Subcutaneous adipose tissue (tissue), 4 donors: ENCODE measurements around the gene LIN28A. TPM values are rescaled to one million over a fixed set of nuclear protein-coding genes. Genes with fewer than 3 reads are reported as not detected.

Source experiments
- CTCF ChIP-seq: fragments of 450-650 bp; IDR thresholded peaks from one replicate; pipeline ENCODE4 v1.5.1; 2016; ENCODE audit warnings: low read depth, mild to moderate bottlenecking, control low read depth, antibody characterized with exemption, moderate library complexity
- total RNA-seq, 4 donors: library from RNA; depleted of rRNA; stranded (reverse); fragments of >200 nt; gene quantifications; one replicate each; pipeline ENCODE4 v1.1.0, GENCODE V29; 2016

The LIN28A gene
- total RNA-seq, 4 donors from 2014 or later, result not detected

GRCh38 chr1:26475989-26476388, 65.4 kb downstream of the LIN28A start:
- no peak for TF ChIP-seq CTCF

GRCh38 chr1:26476958-26477357, 66.3 kb downstream of the LIN28A start:
- no peak for TF ChIP-seq CTCF

GRCh38 chr1:26477446-26478152, 67.0 kb downstream of the LIN28A start:
- no peak for TF ChIP-seq CTCF

GRCh38 chr1:26478159-26478558, 67.5 kb downstream of the LIN28A start:
- TF ChIP-seq CTCF, result no peak

- TF ChIP-seq CTCF, result no peak
Observed at GRCh38 chr1:26478988-26479387, 68.4 kb downstream of the LIN28A start.

Other genes starting within 250 kb of the LIN28A start
- gene C1orf232, start 241.9 kb upstream of the LIN28A start, total RNA-seq, result not detected
- gene ZNF593, start 240.9 kb upstream of the LIN28A start, total RNA-seq, result 10 to 100 TPM; 17.7 to 32.0 (median 26.9) TPM
- not detected for gene ZNF593OS, start 239.0 kb upstream of the LIN28A start, total RNA-seq
- 1 to 10 TPM in 1 of 4 donors, not detected in 3; 2.1 TPM for gene CNKSR1, start 233.3 kb upstream of the LIN28A start, total RNA-seq
- gene CATSPER4, start 220.2 kb upstream of the LIN28A start, total RNA-seq, result not detected
- 1 to 10 TPM; 3.7 to 5.4 (median 4.4) TPM for gene CEP85, start 176.6 kb upstream of the LIN28A start, total RNA-seq
- 100 to 1,000 TPM in 2 of 4 donors, 10 to 100 TPM in 2; 59.0 to 137 (median 88.3) TPM for gene SH3BGRL3, start 130.7 kb upstream of the LIN28A start, total RNA-seq
- 10 to 100 TPM; 10.4 to 29.9 (median 16.7) TPM for gene UBXN11, start 104.2 kb upstream of the LIN28A start, total RNA-seq
- gene CD52, start 92.9 kb upstream of the LIN28A start, total RNA-seq, result 100 to 1,000 TPM in 1 of 4 donors, 10 to 100 TPM in 2, 1 to 10 TPM in 1; 4.7 to 719 (median 19.2) TPM
- not detected for gene CRYBG2, start 56.7 kb upstream of the LIN28A start, total RNA-seq
- gene ZNF683, start 38.1 kb upstream of the LIN28A start, total RNA-seq, result not detected
- 100 to 1,000 TPM in 1 of 4 donors, 10 to 100 TPM in 3; 67.1 to 146 (median 79.5) TPM for gene DHDDS, start 21.5 kb downstream of the LIN28A start, total RNA-seq
- gene HMGN2, start 61.6 kb downstream of the LIN28A start, total RNA-seq, result 100 to 1,000 TPM in 3 of 4 donors, 10 to 100 TPM in 1; 91.6 to 171 (median 130) TPM
- 10 to 100 TPM in 2 of 4 donors, 1 to 10 TPM in 2; 5.3 to 85.5 (median 13.9) TPM for gene RPS6KA1, start 118.9 kb downstream of the LIN28A start, total RNA-seq